Astrocyte of the cerebellum (primary cell): ENCODE data around the gene SLC28A2.

ENCODE experiments used
- DNase-seq: peaks from one replicate; pipeline ENCODE4 v3.0.0-alpha.2; 2011; ENCODE audit warnings: low read depth
- H3K4me3 ChIP-seq: 2 replicates; pipeline ENCODE4 v1.5.1; 2011; ENCODE audit warnings: mild to moderate bottlenecking, low read depth, low read length, moderate library complexity
- in situ Hi-C: cut with HindIII; loops from 2 replicates; pipeline ENCODE4 v1.10.0; 2017; ENCODE audit warnings: low sequenced_read_pairs
- TF ChIP-seq, protein P1 (sequence below): IDR thresholded peaks from 2 replicates; pipeline ENCODE4 v1.5.1; 2012; ENCODE audit warnings: low read length, low read depth, moderate library complexity, mild to moderate bottlenecking; ENCODE audit errors: missing control alignments

The SLC28A2 gene

DNA sequence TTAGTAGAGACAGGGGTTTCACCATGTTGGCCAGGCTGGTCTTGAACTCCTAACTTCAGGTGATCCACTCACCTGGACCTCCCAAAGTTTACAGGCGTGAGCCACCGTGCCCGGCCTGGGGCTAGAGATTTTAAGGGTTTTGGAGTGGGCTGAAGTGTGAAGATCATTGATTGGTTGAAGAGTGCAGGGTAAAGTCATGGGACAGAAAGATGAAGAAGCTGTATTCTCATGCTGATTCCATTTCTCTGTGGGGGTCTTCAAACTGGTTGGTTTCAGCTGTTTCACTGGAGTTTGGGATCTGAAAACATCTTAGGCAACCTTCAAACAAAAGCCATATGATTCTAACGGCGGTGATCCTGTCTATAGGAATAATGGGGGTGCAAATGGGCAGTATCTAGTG lies 74.2 kb downstream of the SLC28A2 start:
- in situ Hi-C loops: no loop called here
- no peak for DNase-seq
- TF ChIP-seq, protein P1, sequence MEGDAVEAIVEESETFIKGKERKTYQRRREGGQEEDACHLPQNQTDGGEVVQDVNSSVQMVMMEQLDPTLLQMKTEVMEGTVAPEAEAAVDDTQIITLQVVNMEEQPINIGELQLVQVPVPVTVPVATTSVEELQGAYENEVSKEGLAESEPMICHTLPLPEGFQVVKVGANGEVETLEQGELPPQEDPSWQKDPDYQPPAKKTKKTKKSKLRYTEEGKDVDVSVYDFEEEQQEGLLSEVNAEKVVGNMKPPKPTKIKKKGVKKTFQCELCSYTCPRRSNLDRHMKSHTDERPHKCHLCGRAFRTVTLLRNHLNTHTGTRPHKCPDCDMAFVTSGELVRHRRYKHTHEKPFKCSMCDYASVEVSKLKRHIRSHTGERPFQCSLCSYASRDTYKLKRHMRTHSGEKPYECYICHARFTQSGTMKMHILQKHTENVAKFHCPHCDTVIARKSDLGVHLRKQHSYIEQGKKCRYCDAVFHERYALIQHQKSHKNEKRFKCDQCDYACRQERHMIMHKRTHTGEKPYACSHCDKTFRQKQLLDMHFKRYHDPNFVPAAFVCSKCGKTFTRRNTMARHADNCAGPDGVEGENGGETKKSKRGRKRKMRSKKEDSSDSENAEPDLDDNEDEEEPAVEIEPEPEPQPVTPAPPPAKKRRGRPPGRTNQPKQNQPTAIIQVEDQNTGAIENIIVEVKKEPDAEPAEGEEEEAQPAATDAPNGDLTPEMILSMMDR: no peak
- H3K4me3 ChIP-seq: no peak overlapping the region

DNA sequence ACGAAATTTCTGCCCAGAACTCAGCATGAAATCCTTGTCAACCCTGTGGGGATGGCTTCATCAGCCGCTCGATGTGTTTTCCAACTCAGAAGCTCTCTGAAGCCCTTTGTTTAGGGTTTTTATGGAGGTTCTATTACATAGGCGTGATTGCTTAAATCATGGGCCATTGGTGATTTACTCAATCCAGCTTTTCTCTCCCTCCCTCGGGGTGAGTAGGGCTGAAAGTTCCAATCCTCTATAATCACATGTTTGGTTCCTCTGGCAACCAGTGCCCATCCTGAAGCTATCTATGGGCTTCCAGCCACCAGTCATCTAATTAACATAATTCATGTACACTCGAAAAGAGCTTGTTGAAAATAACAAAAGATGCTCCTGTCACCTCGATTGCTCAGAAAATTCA lies 74.7 kb downstream of the SLC28A2 start:
- DNase-seq: no peak
- TF ChIP-seq, protein P1: no peak

More for the DNA sequence above, 74.7 kb downstream of the SLC28A2 start:
- no peak overlapping the region for H3K4me3 ChIP-seq
- in situ Hi-C loops: no loop called here
